Femur (tissue), 1 donor: Measurements from ENCODE around the gene KRTAP10-3.
A peak's percentile ranks its signal among the peaks of the same experiment; 100 is the strongest.

Experiments
- DNase-seq: peaks from one replicate; pipeline ENCODE4 v3.0.0-alpha.2; 2017

Gene KRTAP10-3

GRCh38 chr21:44527156-44527982 is 31.2 kb downstream of the KRTAP10-3 start:
- DNase-seq: peak; percentile 5

GRCh38 chr21:44526096-44526997 is 32.2 kb downstream of the KRTAP10-3 start:
- DNase-seq: peak; percentile 5

- peak; percentile 8 for DNase-seq
Observed at GRCh38 chr21:44525391-44526095, 33.1 kb downstream of the KRTAP10-3 start.

- DNase-seq: no peak
Observed at GRCh38 chr21:44524414-44525371, 33.9 kb downstream of the KRTAP10-3 start.

- DNase-seq: no peak
Observed at GRCh38 chr21:44523567-44524413, 34.8 kb downstream of the KRTAP10-3 start.

- no peak for DNase-seq
Observed at GRCh38 chr21:44522753-44523204, 35.8 kb downstream of the KRTAP10-3 start.

GRCh38 chr21:44521928-44522752 is 36.5 kb downstream of the KRTAP10-3 start:
- peak; percentile 12 for DNase-seq

- peak; percentile 9 for DNase-seq
Observed at GRCh38 chr21:44521301-44521927, 37.2 kb downstream of the KRTAP10-3 start.

- DNase-seq: no peak
Observed at GRCh38 chr21:44520326-44521300, 38.0 kb downstream of the KRTAP10-3 start.

GRCh38 chr21:44519346-44520325 is 39.0 kb downstream of the KRTAP10-3 start:
- DNase-seq: no peak

GRCh38 chr21:44518686-44519085 is 39.9 kb downstream of the KRTAP10-3 start:
- DNase-seq: no peak

GRCh38 chr21:44517175-44517899 is 41.3 kb downstream of the KRTAP10-3 start:
- no peak for DNase-seq

- no peak for DNase-seq
Observed at GRCh38 chr21:44516828-44517174, 41.8 kb downstream of the KRTAP10-3 start.

- no peak for DNase-seq
Observed at GRCh38 chr21:44516342-44516741, 42.3 kb downstream of the KRTAP10-3 start.

- no peak for DNase-seq
Observed at GRCh38 chr21:44515359-44516165, 43.0 kb downstream of the KRTAP10-3 start.
